ENCODE results near the gene RIT2. TPM values are rescaled to one million over a fixed set of nuclear protein-coding genes. Genes with fewer than 3 reads are reported as not detected.

Gene RIT2
- total and polyA plus RNA-seq, 2 experiments from 2014 or later, result not detected

DNA sequence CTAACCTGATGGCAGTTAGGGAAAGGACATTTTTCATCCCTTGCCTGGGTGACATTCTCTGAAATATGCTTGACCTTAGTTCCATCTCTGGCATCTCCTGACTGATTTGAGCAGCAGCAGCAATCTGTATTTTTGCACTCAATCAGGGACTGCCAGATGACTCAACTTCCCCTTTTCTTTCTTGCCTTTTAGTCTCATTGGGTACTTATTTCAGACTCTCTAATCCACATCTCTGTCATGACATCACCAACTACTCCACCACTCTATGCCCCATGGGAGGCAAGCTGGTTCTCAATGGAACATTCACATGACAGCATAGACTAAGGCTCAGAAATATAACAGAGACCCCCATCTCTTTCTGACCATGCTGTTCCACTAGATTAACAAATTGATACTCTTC lies 254.2 kb downstream of the RIT2 start:
- no peak for DNase-seq (ENCODE audit: low read depth in 1 of 2, low spot score in 1 of 2)
- no peaks in the 10 kb centered on the region for H3K36me3 ChIP-seq

DNA sequence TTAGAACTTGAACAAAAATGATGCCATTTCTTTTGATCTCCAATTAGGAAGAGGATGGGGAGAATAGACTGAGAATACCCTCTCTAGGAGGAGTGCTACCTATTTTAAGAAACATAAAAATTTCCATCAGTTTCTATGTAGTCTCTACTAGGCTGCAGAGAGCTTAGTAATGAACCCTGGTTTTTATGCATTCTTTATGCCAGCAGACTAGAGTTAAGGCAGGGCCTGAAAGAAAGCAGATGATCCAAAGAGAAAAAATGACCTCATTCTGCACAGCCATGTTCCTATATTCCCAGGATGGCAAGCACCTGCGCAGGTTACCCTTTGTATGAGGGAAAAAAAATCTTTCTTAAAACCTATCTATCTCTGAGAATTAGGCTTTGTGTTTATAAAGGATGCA lies 254.9 kb downstream of the RIT2 start:
- no peak overlapping the region for H3K27ac ChIP-seq
- H3K4me1 ChIP-seq (ENCODE audit: low read depth), result no peaks in the 10 kb centered on the region
- DNase-seq (ENCODE audit: low read depth in 1 of 2, low spot score in 1 of 2), result no peak
- no peak overlapping the region for H3K4me3 ChIP-seq
- H3K36me3 ChIP-seq, result no peaks in the 10 kb centered on the region
- TF ChIP-seq, protein P1, sequence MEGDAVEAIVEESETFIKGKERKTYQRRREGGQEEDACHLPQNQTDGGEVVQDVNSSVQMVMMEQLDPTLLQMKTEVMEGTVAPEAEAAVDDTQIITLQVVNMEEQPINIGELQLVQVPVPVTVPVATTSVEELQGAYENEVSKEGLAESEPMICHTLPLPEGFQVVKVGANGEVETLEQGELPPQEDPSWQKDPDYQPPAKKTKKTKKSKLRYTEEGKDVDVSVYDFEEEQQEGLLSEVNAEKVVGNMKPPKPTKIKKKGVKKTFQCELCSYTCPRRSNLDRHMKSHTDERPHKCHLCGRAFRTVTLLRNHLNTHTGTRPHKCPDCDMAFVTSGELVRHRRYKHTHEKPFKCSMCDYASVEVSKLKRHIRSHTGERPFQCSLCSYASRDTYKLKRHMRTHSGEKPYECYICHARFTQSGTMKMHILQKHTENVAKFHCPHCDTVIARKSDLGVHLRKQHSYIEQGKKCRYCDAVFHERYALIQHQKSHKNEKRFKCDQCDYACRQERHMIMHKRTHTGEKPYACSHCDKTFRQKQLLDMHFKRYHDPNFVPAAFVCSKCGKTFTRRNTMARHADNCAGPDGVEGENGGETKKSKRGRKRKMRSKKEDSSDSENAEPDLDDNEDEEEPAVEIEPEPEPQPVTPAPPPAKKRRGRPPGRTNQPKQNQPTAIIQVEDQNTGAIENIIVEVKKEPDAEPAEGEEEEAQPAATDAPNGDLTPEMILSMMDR (IDR thresholded peaks at IDR 0.05; ENCODE audit: low read depth, low read length), result no peak
- no peaks in the 10 kb centered on the region for H3K9me3 ChIP-seq (ENCODE audit: low read depth)
- H3K27me3 ChIP-seq, result no peaks in the 10 kb centered on the region

More for the DNA sequence above, 254.2 kb downstream of the RIT2 start:
- Histone ChIP-seq H3K4me1 (ENCODE audit: low read depth) (no peaks in the 10 kb centered on the region), H3K4me3 (no peak overlapping the region), H3K9me3 (ENCODE audit: low read depth) (no peaks in the 10 kb centered on the region), H3K27me3 (no peaks in the 10 kb centered on the region), H3K27ac (no peak overlapping the region)
- TF ChIP-seq, protein P1 (IDR thresholded peaks at IDR 0.05; ENCODE audit: low read depth, low read length), result no peak

DNA sequence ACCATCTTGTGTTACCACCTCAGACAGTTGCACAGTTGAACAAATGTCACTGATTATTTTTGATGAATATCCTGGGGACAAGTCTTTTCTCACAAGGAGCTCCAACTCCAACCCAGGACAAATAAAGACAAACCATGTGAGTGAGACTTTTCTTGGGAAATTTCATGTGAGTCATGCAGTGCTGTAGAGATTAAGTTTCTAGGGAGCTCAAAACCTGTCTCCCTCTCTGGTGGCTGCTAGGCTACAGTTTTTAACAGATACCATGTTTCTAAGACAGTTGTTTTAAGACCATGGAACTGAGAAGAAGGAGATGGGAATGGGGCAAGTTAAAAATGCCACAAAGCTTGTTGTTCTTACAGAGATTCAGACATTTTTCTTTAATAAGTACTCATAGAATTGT lies 255.5 kb downstream of the RIT2 start:
- Histone ChIP-seq H3K9me3 (ENCODE audit: low read depth) (no peaks in the 10 kb centered on the region), H3K4me1 (ENCODE audit: low read depth) (no peaks in the 10 kb centered on the region), H3K27me3 (no peaks in the 10 kb centered on the region), H3K4me3 (no peak overlapping the region), H3K36me3 (no peaks in the 10 kb centered on the region), H3K27ac (no peak overlapping the region)
- DNase-seq (ENCODE audit: low read depth in 1 of 2, low spot score in 1 of 2), result peak in 1 of 2 donors; percentile 62
- TF ChIP-seq, protein P1 (IDR thresholded peaks at IDR 0.05; ENCODE audit: low read depth, low read length), result no peak

DNA sequence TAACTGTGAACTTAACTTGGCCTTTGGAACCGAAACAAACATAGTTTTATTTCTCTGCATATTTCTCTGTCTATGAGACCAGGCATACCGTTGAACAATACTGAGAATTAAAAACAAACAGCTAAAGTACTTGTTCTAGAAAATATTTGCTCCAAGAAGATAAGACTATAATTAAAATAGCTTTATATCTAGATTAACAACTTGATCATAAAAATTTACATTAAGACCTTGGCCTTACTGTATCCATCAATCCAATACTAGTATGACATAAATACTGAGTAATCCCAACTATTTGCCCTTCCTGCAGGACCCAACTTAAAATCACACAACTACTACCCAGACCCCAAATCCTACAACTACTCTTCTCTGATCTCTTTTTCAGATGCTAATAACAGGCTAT lies 260.9 kb downstream of the RIT2 start:
- no peaks in the 10 kb centered on the region for H3K9me3 ChIP-seq (ENCODE audit: low read depth)
- TF ChIP-seq, protein P1 (IDR thresholded peaks at IDR 0.05; ENCODE audit: low read depth, low read length), result no peak
- no peaks in the 10 kb centered on the region for H3K4me1 ChIP-seq (ENCODE audit: low read depth)
- no peak for DNase-seq (ENCODE audit: low read depth in 1 of 2, low spot score in 1 of 2)
- H3K27ac ChIP-seq, result no peak overlapping the region
- H3K36me3 ChIP-seq, result no peaks in the 10 kb centered on the region
- H3K27me3 ChIP-seq, result no peaks in the 10 kb centered on the region
- no peak overlapping the region for H3K4me3 ChIP-seq

DNA sequence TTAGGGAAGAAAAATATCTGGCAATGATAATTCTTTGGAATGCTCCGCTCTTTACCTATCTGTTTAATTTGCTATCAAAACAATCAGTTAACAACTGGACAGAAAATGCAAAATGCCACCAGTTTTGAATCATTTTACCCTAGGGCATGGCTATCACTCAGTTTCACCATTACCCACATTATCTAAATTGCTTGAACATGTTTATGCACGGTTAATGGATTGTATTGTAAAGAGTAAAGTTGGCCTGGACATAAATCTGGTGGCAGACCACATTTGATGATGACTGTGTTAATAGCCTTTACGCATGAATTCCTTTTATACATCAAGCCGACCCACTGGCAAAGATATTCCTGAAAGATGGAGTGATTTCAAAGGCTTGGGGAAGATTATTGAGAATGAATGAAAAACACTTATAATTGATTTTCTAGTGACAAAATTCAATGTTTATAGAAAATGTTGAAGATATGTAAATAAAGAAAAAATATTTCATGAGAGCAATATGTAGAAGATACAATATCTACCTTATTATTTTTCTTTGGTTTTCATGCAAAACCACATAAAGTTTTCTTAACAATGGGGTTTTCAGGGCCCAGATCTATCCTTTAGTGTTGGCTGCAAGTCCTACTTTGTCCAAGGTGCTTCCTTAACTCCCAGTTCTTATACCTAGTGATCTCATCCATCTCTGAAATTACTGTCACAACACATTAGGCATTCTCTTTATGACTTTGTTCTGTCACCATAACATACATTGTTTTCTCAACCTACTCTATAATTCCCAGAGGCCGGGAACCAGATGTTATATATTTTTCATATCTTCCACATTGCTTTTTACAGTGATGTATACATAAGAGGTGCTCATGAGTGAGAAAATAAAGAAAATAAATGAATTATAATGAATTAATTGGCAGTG lies 265.1 kb downstream of the RIT2 start:
- Histone ChIP-seq H3K4me1 (ENCODE audit: low read depth) (no peaks in the 10 kb centered on the region), H3K4me3 (no peak overlapping the region), H3K9me3 (ENCODE audit: low read depth) (no peaks in the 10 kb centered on the region), H3K27me3 (no peaks in the 10 kb centered on the region), H3K36me3 (no peaks in the 10 kb centered on the region), H3K27ac (no peak overlapping the region)
- no peak for DNase-seq (ENCODE audit: low read depth in 1 of 2, low spot score in 1 of 2)
- TF ChIP-seq, protein P1 (IDR thresholded peaks at IDR 0.05; ENCODE audit: low read depth, low read length), result no peak
